ENCODE measurements around the gene NRL. TPM values are rescaled to one million over a fixed set of nuclear protein-coding genes. Genes with fewer than 3 reads are reported as not detected.
"Not testable (repeated sequence)": the region's sequence is repeated elsewhere in the genome, so short reads cannot be mapped to it uniquely, and the experiment has no call there.

NRL gene
- total RNA-seq, 1 donor from 2014 or later, result 2.3 TPM

GRCh38 chr14:24110060-24110459, 4.7 kb downstream of the NRL start:
- Mint-ChIP-seq H3K27me3 (no peaks in the 10 kb centered on the region), H3K36me3 (ENCODE audit: insufficient read depth) (peaks cover 2% of the 10 kb centered on the region), H3K4me3 (ENCODE audit: low read depth) (no peak overlapping the region), H3K9me3 (ENCODE audit: low read depth) (peaks cover 2% of the 10 kb centered on the region), H3K4me1 (ENCODE audit: low read depth) (peaks cover 1% of the 10 kb centered on the region), H3K27ac (no peak overlapping the region)
- DNase-seq (ENCODE audit: low spot score, unreplicated experiment), result no peak
- no peak for TF ChIP-seq CTCF (IDR thresholded peaks at IDR 0.05; ENCODE audit: unreplicated experiment)

- H3K4me3 Mint-ChIP-seq (ENCODE audit: low read depth), result no peak overlapping the region
- no peak overlapping the region for H3K27ac Mint-ChIP-seq
- H3K4me1 Mint-ChIP-seq (ENCODE audit: low read depth), result peaks cover 1% of the 10 kb centered on the region
- H3K27me3 Mint-ChIP-seq, result no peaks in the 10 kb centered on the region
- H3K9me3 Mint-ChIP-seq (ENCODE audit: low read depth), result peaks cover 8% of the 10 kb centered on the region
- no peak for TF ChIP-seq CTCF (IDR thresholded peaks at IDR 0.05; ENCODE audit: unreplicated experiment)
- DNase-seq (ENCODE audit: low spot score, unreplicated experiment), result no peak
- H3K36me3 Mint-ChIP-seq (ENCODE audit: insufficient read depth), result peaks cover 15% of the 10 kb centered on the region
Measured at GRCh38 chr14:24108336-24108874, 6.3 kb downstream of the NRL start.

GRCh38 chr14:24106672-24107271, 8.0 kb downstream of the NRL start:
- H3K4me3 Mint-ChIP-seq (ENCODE audit: low read depth), result no peak overlapping the region
- no peak for TF ChIP-seq CTCF (IDR thresholded peaks at IDR 0.05; ENCODE audit: unreplicated experiment)
- no peak overlapping the region for H3K27ac Mint-ChIP-seq
- H3K4me1 Mint-ChIP-seq (ENCODE audit: low read depth), result peaks cover 1% of the 10 kb centered on the region
- no peaks in the 10 kb centered on the region for H3K27me3 Mint-ChIP-seq
- peaks cover 18% of the 10 kb centered on the region for H3K36me3 Mint-ChIP-seq (ENCODE audit: insufficient read depth)
- H3K9me3 Mint-ChIP-seq (ENCODE audit: low read depth), result peaks cover 8% of the 10 kb centered on the region
- no peak for DNase-seq (ENCODE audit: low spot score, unreplicated experiment)

GRCh38 chr14:24105609-24106239, 9.0 kb downstream of the NRL start:
- H3K27ac Mint-ChIP-seq; H3K4me1 Mint-ChIP-seq (ENCODE audit: low read depth); H3K27me3 Mint-ChIP-seq; H3K9me3 Mint-ChIP-seq (ENCODE audit: low read depth); H3K4me3 Mint-ChIP-seq (ENCODE audit: low read depth); DNase-seq (ENCODE audit: low spot score, unreplicated experiment): not testable (repeated sequence)
- peaks cover 20% of the 10 kb centered on the region for H3K36me3 Mint-ChIP-seq (ENCODE audit: insufficient read depth)

GRCh38 chr14:24103451-24103850, 11.3 kb downstream of the NRL start:
- no peaks in the 10 kb centered on the region for H3K27me3 Mint-ChIP-seq
- no peak for TF ChIP-seq CTCF (IDR thresholded peaks at IDR 0.05; ENCODE audit: unreplicated experiment)

More at GRCh38 chr14:24103451-24103850, 11.3 kb downstream of the NRL start:
- Mint-ChIP-seq H3K4me3 (ENCODE audit: low read depth) (no peak overlapping the region), H3K36me3 (ENCODE audit: insufficient read depth) (peaks cover 23% of the 10 kb centered on the region), H3K4me1 (ENCODE audit: low read depth) (no peaks in the 10 kb centered on the region), H3K9me3 (ENCODE audit: low read depth) (peaks cover 8% of the 10 kb centered on the region), H3K27ac (no peak overlapping the region)
- no peak for DNase-seq (ENCODE audit: low spot score, unreplicated experiment)
